Activated T-helper 1 cell treated with anti-CD3 and anti-CD28 coated beads, Interleukin-12 subunit alpha, Interleukin-12 subunit beta, Interleukin-2, Interleukin-4 antibody, amounts not matched to agents 30 ng/mL and 10 ng/mL and 1 ng/mL, durations not matched to agents 14 hours and 24 hours and 36 hours (primary cell): Measurements from ENCODE around the gene C16orf89. TPM values are rescaled to one million over a fixed set of nuclear protein-coding genes. Genes with fewer than 3 reads are reported as not detected.

Experiments
- DNase-seq: peaks from one replicate; pipeline ENCODE4 v3.0.0; 2021; ENCODE audit warnings: low spot score
- H3K27ac Mint-ChIP-seq: one replicate; pipeline ENCODE4 v1.8.0; 2021; ENCODE audit warnings: mild to moderate bottlenecking, mixed read lengths
- H3K27me3 Mint-ChIP-seq: one replicate; pipeline ENCODE4 v1.8.0; 2022; ENCODE audit warnings: mild to moderate bottlenecking, moderate library complexity, mixed read lengths; ENCODE audit not compliant: insufficient read depth
- H3K36me3 Mint-ChIP-seq: one replicate; pipeline ENCODE4 v1.8.0; 2021; ENCODE audit warnings: low read depth, mixed read lengths
- H3K4me1 Mint-ChIP-seq: one replicate; pipeline ENCODE4 v1.8.0; 2021; ENCODE audit warnings: low read depth, mixed read lengths
- H3K4me3 Mint-ChIP-seq: one replicate; pipeline ENCODE4 v1.8.0; 2021; ENCODE audit warnings: mild to moderate bottlenecking, moderate library complexity, mixed read lengths
- H3K9me3 Mint-ChIP-seq: one replicate; pipeline ENCODE4 v1.8.0; 2021; ENCODE audit warnings: mixed read lengths
- intact Hi-C: fragments of 100-400 bp; cut with micrococcal nuclease; formaldehyde crosslinking; loops from one replicate; pipeline ENCODE4 v1.15.1; 2024
- total RNA-seq: library from RNA; stranded (reverse); gene quantifications from 2 replicates; pipeline ENCODE4 v1.2.3, GENCODE V29; 2022

Gene C16orf89
- total RNA-seq, 1 donor from 2014 or later, result not detected

DNA sequence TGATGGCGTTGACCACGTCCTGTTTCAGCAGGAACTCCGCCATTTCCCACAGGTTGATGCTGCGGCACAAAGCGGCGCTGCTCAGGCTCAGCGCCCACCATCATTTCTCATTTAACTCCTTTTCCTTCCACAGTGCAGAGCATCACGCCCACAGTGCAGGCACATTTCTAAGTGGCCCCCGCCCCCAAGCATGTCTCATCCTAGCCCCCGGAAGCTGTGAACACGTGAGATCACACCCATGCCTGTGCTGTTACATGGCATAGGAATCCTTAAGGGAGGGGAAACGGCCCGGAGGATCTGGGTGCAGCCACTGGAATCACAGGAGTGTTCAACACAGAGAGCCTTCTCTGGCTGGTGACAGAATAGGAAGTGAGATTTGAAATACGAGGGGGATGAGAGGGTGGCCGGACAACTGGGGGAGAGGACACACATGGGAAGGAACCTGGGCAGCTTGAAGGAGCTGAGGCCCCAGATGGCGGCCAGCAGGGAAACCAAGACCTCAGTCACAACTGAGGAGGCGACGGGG, 36.7 kb downstream of the C16orf89 start:
- H3K27ac Mint-ChIP-seq, result no peak overlapping the region
- no peak for DNase-seq
- no peak overlapping the region for H3K4me3 Mint-ChIP-seq
- intact Hi-C loops, result no loop called here
- H3K4me1 Mint-ChIP-seq, result peaks cover 9% of the 10 kb centered on the region
- no peaks in the 10 kb centered on the region for H3K27me3 Mint-ChIP-seq
- H3K36me3 Mint-ChIP-seq, result no peaks in the 10 kb centered on the region
- no peaks in the 10 kb centered on the region for H3K9me3 Mint-ChIP-seq

DNA sequence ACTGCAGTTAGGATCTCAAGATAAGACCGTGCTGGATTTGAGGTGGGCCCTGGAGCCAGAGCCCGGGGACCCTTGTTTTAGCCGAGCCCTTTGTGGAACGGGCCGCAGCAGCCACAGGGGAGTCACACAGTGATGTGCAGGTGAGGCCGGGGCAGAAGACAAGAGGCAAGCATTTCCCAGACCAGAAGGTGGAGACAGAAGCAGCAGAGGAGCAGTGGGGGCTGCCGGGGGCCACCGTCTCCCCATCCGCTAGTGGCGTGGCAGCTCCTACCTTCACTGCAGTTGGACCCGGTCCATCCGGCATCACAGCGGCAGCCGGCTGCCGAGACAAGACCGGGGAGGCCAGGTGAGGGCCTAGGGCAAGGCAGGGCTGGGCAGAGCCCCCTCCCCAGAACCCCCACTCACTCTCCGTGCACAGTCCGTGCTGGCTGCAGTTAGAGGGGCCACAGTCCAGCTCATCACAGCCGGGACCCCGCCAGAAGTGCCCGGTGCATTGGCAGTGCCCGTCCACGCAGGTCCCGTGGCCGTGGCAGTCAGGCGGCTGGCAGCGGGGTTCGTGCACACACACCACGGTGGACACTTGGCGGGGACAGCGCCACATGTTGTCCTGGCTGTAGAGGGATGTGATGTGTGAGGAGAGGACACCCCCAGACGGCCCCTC, 38.1 kb downstream of the C16orf89 start:
- no peaks in the 10 kb centered on the region for H3K9me3 Mint-ChIP-seq
- no peak for DNase-seq
- no peaks in the 10 kb centered on the region for H3K27me3 Mint-ChIP-seq
- no peak overlapping the region for H3K4me3 Mint-ChIP-seq
- intact Hi-C loops, result no loop called here
- no peak overlapping the region for H3K27ac Mint-ChIP-seq
- H3K36me3 Mint-ChIP-seq, result no peaks in the 10 kb centered on the region
- peaks cover 2% of the 10 kb centered on the region for H3K4me1 Mint-ChIP-seq

DNA sequence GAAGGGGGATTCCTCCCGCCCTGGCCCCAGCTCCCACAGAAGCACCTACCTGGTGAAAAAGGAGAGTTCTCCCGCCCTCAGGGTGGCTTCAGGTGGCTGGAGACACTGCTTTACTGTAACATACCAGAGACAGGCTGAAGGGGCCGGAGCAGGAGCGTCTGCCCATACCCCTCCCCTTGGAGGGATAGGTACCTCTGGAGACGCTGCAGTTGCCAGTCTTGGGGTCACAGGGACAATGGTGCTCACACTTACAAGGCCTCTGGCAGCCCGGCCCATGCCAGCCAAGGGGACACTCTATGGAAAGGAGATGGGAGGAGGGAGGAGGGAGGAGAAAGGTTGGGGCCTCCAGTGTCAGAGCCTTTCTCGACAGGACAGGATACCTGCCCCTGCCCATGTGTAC, 38.7 kb downstream of the C16orf89 start:
- no peak overlapping the region for H3K27ac Mint-ChIP-seq
- DNase-seq, result no peak
- no peak overlapping the region for H3K4me3 Mint-ChIP-seq
- no peaks in the 10 kb centered on the region for H3K4me1 Mint-ChIP-seq
- H3K27me3 Mint-ChIP-seq, result no peaks in the 10 kb centered on the region
- no peaks in the 10 kb centered on the region for H3K9me3 Mint-ChIP-seq
- H3K36me3 Mint-ChIP-seq, result no peaks in the 10 kb centered on the region
- intact Hi-C loops, result no loop called here

DNA sequence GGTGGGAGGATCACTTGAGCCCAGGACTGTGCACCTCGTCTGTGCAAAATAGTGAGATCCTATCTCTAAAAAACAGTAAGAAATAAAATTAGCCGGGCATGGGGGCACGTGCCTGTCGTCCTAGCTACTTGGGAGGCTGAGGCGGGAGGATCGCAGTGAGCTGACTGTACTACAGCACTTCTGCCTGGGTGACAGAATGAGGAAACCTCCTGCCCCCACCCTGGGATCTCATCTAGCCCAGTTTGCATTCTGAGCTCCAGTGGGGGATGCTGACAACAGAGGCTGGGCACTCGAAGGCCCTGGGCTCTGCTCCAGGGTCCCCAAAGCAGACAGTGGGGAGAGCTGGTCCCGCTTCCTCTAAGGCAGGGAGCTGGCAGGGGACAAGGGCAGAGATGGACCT, 39.1 kb downstream of the C16orf89 start:
- no peaks in the 10 kb centered on the region for H3K27me3 Mint-ChIP-seq
- no peak for DNase-seq
- no peak overlapping the region for H3K4me3 Mint-ChIP-seq
- H3K36me3 Mint-ChIP-seq, result no peaks in the 10 kb centered on the region
- intact Hi-C loops, result no loop called here
- H3K27ac Mint-ChIP-seq, result no peak overlapping the region
- no peaks in the 10 kb centered on the region for H3K9me3 Mint-ChIP-seq
- no peaks in the 10 kb centered on the region for H3K4me1 Mint-ChIP-seq

DNA sequence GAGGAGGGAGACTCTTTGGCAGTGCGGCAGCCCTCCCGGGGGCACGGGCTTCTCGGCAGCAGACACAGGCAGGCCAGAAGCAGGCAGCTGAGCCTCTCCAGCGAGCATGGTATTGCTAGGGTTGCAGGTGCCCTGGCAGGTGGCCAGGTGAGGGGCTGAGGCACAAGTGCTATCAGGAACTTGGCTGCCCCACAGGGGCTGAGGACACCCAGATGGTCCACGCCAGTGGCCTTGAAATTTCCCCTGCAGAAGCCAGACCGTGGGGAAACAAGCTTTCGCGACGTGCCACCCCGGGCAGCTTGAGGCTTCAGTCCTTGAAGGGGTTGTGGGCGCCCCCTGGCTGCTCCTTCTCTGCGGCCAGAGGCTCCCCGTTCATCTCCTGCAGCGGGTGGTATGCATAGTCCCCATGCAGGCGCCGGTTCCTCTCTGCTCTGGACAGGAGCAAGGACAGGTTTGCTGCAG, 40.6 kb downstream of the C16orf89 start:
- H3K9me3 Mint-ChIP-seq, result no peaks in the 10 kb centered on the region
- H3K4me1 Mint-ChIP-seq, result no peaks in the 10 kb centered on the region
- intact Hi-C loops, result no loop called here
- no peak overlapping the region for H3K27ac Mint-ChIP-seq
- H3K4me3 Mint-ChIP-seq, result no peak overlapping the region
- no peaks in the 10 kb centered on the region for H3K27me3 Mint-ChIP-seq
- DNase-seq, result no peak
- no peaks in the 10 kb centered on the region for H3K36me3 Mint-ChIP-seq

DNA sequence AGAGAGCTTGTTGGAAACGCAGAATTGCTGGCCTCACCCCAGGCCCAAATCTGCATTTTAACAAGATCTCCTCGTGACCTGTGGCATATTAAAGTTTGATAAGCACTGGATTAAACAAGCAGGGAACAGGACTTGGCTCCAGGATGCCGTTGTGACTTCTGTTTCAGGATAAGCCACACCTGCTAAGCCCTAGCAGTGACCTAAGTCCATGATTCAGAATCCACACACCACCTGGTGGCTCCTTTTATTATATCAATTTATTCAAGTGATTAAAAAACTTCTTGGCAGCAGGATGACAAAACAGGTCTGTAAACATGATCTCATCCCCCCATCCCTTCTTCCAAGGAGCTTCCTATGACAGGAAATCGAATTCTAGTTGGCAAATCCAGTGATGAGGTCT, 41.1 kb downstream of the C16orf89 start:
- H3K36me3 Mint-ChIP-seq, result no peaks in the 10 kb centered on the region
- H3K4me1 Mint-ChIP-seq, result no peaks in the 10 kb centered on the region
- H3K9me3 Mint-ChIP-seq, result no peaks in the 10 kb centered on the region
- no peaks in the 10 kb centered on the region for H3K27me3 Mint-ChIP-seq
- H3K4me3 Mint-ChIP-seq, result no peak overlapping the region
- H3K27ac Mint-ChIP-seq, result no peak overlapping the region
- intact Hi-C loops, result no loop called here
- DNase-seq, result no peak

DNA sequence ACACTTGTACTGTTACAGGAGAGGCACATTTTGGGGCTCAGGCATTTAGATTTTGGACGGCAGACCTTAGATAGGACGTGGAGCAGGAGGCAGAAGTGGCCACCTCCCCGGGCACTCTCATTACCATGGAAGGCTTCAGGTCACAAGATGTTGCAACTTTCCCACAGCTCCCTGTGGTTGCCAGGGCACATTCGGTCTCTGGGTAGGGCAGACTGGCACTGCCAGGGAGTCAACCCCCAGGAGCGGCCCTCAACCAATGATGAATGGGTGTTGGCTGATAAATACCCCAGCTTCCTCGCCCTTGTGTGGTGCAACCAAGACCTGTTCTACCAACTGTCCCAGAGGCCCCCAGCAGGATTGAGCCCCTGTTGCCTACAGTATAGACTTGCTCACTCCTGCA, 43.2 kb downstream of the C16orf89 start:
- DNase-seq, result no peak
- Mint-ChIP-seq H3K9me3 (no peaks in the 10 kb centered on the region), H3K36me3 (no peaks in the 10 kb centered on the region), H3K27me3 (no peaks in the 10 kb centered on the region), H3K4me1 (no peaks in the 10 kb centered on the region), H3K4me3 (no peak overlapping the region), H3K27ac (no peak overlapping the region)
- intact Hi-C loops, result no loop called here

DNA sequence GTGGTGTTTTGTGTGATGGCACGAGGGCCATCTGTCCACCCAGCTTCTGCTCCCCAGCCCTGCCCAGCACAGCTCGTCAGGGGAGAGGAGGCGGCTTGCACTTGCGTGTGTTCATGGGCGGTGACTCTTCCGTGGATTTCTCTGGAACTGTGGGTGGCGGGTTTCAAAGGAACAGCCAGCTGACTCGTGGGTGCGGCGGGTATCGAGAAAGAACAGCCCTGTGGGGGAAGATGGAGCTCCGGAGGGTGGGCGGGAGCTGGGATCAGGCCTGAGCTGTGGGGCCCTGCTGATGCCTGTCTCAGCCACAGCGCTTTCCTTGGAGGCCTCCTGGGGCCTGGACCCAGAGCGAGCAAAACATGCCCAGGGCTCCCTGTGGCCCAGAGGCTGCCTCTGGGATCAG, 45.2 kb downstream of the C16orf89 start:
- H3K36me3 Mint-ChIP-seq, result no peaks in the 10 kb centered on the region
- no peaks in the 10 kb centered on the region for H3K9me3 Mint-ChIP-seq
- H3K27ac Mint-ChIP-seq, result no peak overlapping the region
- no peak for DNase-seq
- no peaks in the 10 kb centered on the region for H3K27me3 Mint-ChIP-seq
- H3K4me1 Mint-ChIP-seq, result no peaks in the 10 kb centered on the region
- intact Hi-C loops, result no loop called here
- no peak overlapping the region for H3K4me3 Mint-ChIP-seq

DNA sequence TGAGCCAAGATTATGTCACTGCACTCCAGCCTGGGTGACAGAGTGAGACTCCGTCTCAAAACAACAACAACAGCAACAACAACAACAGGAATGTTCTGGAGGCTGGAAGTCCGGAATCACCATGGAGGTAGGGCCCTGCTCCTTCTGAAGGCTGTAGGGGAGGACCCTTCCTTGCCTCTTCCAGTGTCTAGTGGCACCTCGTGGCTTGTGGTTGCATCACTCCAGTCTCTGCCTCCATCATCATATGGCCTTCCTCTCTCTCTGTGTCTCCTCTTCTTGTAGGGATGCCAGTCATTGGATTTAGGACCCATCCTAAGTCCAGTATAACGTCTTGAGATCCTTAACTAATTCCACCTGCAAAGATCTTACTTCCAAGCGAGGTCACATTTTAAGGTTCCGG, 46.0 kb downstream of the C16orf89 start:
- H3K36me3 Mint-ChIP-seq, result no peaks in the 10 kb centered on the region
- no peak overlapping the region for H3K4me3 Mint-ChIP-seq
- H3K4me1 Mint-ChIP-seq, result no peaks in the 10 kb centered on the region
- no peak for DNase-seq
- H3K9me3 Mint-ChIP-seq, result no peaks in the 10 kb centered on the region
- H3K27me3 Mint-ChIP-seq, result no peaks in the 10 kb centered on the region
- H3K27ac Mint-ChIP-seq, result no peak overlapping the region
- intact Hi-C loops, result no loop called here

DNA sequence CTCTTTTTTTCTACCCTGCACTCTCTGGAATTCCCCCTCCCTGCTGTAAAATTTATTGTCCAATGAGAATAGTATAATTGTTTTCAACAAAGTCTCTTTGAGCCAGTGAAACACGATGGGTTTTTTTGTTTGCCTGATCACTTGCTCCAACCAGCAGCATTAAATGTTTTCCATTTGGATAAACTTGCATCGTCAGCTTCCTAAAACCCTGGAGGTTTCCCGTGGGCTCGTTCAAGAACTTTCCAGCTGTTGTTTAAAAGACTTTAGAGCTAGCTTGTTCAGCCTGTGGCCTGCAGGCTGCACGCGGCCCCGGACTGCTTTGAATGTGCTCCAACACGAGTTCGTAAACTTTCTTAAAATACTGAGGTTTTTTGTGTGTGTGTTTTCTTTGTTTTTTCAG, 47.0 kb downstream of the C16orf89 start:
- intact Hi-C loops, result no loop called here
- no peaks in the 10 kb centered on the region for H3K36me3 Mint-ChIP-seq
- no peaks in the 10 kb centered on the region for H3K9me3 Mint-ChIP-seq
- no peak for DNase-seq
- no peak overlapping the region for H3K4me3 Mint-ChIP-seq
- H3K27me3 Mint-ChIP-seq, result no peaks in the 10 kb centered on the region
- H3K4me1 Mint-ChIP-seq, result no peaks in the 10 kb centered on the region
- H3K27ac Mint-ChIP-seq, result no peak overlapping the region

DNA sequence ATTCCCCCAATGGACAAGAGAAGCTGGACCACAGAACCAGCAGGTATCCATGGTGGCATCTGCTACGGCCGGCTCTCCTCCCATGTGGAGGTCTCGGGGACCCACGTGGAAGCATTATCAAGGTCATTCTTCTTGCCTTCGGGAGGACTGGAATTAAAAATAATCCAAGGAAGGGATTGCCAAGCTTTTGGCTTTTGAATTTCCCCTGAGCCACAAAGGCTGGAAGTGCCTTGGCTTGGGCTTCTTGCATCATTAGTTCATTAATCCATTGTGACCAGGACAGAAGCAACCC, 48.1 kb downstream of the C16orf89 start:
- no peaks in the 10 kb centered on the region for H3K4me1 Mint-ChIP-seq
- H3K9me3 Mint-ChIP-seq, result no peaks in the 10 kb centered on the region
- H3K36me3 Mint-ChIP-seq, result no peaks in the 10 kb centered on the region
- H3K4me3 Mint-ChIP-seq, result no peak overlapping the region
- no peak overlapping the region for H3K27ac Mint-ChIP-seq
- intact Hi-C loops, result no loop called here
- DNase-seq, result no peak
- H3K27me3 Mint-ChIP-seq, result no peaks in the 10 kb centered on the region

DNA sequence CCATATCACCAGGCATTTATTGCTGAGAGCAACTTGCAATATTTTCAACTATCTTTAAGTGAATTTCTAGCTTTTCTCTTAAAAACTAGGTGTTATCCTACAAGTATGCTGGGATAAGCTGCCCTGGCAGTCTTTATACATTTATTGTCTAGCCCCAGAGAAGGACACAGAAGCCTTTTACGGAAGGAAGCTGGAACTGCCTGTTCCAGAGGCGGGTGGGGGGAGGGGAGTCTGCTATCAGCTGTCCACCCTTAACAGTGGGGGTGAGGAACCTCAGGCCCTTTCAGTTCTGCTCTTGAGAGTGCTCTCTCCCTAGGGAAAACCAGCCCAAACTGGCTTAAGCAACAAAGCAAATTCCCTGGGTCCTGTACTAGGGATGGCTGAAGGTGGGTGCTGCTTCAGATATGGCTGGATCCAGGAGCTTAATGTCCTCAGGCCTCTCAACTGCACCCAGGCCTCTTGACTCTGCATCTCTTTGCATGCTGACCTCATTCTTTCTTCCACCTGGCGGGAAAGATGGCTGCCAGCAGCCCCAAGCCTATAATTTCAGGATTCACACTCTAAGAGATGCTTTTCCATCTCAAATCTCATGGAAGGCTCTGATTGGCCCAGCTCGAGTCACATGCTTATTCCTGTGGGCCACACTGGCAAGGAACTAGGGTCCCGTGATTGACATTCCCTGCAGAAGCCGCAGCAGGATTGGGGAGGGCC, 48.6 kb downstream of the C16orf89 start:
- Mint-ChIP-seq H3K9me3 (no peaks in the 10 kb centered on the region), H3K36me3 (no peaks in the 10 kb centered on the region), H3K4me1 (no peaks in the 10 kb centered on the region), H3K27me3 (no peaks in the 10 kb centered on the region), H3K27ac (no peak overlapping the region), H3K4me3 (no peak overlapping the region)
- intact Hi-C loops, result no loop called here
- no peak for DNase-seq

DNA sequence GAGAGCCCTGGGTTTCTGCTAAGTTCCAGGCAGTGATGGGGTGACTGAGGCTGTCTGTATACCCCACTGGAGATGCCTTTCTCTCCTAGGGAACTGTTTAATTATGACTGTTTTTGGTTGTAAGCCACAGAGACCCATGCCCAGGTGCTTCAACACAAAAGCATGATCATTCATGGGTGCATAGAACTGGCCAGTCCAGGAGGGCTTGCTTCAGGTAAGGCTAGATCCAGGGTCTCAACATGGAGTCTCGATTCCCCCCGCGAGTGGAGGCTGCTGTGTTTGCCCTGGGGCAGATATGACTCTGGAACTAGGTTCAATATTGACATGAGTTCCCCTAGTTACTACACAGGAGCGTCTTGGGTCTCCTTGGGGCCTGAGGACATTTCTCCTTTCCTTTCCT, 49.9 kb downstream of the C16orf89 start:
- no peaks in the 10 kb centered on the region for H3K9me3 Mint-ChIP-seq
- DNase-seq, result no peak
- no peak overlapping the region for H3K27ac Mint-ChIP-seq
- no peaks in the 10 kb centered on the region for H3K4me1 Mint-ChIP-seq
- no peak overlapping the region for H3K4me3 Mint-ChIP-seq
- H3K36me3 Mint-ChIP-seq, result no peaks in the 10 kb centered on the region
- H3K27me3 Mint-ChIP-seq, result no peaks in the 10 kb centered on the region
- intact Hi-C loops, result no loop called here

DNA sequence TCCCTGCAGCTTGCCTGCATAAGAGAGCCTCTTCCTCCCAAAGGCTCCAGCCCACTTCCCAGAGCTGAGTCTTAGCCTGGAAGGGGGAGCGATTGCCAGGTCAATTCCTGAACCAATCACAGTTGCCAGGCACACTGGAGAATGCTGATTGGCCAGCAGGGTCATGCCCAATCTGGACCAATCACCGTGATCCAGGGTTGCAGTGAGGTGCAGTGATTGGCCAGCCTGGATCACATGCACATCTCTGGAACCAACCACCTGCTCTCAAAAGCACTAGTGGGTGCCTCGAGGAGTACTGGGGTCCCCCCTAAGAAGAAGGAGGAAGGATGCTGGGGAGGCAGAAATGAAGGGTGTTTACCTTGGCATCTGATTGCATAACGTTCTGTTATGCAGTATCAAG, 50.4 kb downstream of the C16orf89 start:
- intact Hi-C loops, result no loop called here

More for the DNA sequence above, 50.4 kb downstream of the C16orf89 start:
- no peaks in the 10 kb centered on the region for H3K4me1 Mint-ChIP-seq
- H3K36me3 Mint-ChIP-seq, result no peaks in the 10 kb centered on the region
- no peaks in the 10 kb centered on the region for H3K27me3 Mint-ChIP-seq
- no peak overlapping the region for H3K4me3 Mint-ChIP-seq
- H3K27ac Mint-ChIP-seq, result no peak overlapping the region
- DNase-seq, result no peak
- no peaks in the 10 kb centered on the region for H3K9me3 Mint-ChIP-seq
